GM19463 (cell line): ENCODE data around the gene FHAD1.
"Not testable (repeated sequence)": the region's sequence is repeated elsewhere in the genome, so short reads cannot be mapped to it uniquely, and the experiment has no call there.

Experiments used
- ATAC-seq: cut with Tn5 transposase; IDR thresholded peaks from one replicate; pipeline ENCODE4 v1.9.1; 2021; ENCODE audit warnings: mild to moderate bottlenecking, moderate library complexity; ENCODE audit not compliant: unreplicated experiment

The FHAD1 gene

DNA sequence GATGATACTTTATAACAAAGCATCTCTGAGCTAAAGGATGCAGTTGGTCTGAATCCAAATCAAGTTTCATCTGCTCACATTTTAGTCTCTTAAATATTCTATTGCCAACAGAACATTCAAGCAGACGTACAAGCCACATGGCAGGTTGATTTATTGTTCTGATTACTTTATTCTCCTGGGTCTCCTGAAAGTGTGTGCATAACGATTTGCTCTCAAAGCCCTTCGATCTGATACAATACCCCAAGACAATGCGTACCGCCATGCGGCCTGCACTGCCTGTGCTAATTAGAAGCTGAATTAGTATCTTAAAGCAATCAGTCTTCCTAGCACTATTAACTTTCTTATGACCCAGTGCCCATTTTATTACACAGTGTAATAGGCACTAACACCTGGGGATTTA, 56.9 kb downstream of the FHAD1 start:
- no peak for ATAC-seq

DNA sequence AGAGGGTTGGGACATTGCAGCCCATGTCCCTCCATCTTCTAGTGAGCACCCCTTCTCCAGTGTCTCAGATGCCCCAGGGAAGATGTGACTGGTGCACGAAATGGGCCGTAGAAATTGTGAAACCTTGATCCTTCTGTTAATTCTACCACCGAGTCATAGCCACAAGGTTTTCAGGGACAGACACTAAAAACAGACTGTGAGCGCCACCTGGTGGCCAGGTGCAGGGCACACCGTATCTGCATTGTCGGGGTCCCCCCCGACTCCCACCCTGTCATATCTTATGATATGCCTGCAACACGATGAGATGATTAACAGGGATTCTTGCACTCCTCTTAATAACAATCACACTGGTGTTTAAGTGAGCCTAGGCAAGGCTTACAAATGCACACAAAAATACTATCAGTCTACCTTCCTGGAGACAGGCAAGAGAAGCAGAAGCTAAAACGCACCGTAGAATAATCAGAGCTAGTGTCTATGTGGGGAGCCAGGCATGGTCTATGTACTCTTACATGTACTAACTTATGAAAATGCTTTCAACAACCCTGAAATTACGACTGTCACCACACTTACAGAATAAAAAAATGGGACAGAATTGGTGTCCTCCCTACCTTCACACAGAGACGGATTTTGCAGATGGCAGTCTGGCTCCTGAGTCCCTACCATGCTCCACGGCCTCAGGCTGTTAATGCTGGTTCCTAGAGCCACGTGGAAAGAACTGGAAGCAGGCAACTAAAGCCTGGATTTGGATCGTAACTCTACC, 57.9 kb downstream of the FHAD1 start:
- no peak for ATAC-seq

DNA sequence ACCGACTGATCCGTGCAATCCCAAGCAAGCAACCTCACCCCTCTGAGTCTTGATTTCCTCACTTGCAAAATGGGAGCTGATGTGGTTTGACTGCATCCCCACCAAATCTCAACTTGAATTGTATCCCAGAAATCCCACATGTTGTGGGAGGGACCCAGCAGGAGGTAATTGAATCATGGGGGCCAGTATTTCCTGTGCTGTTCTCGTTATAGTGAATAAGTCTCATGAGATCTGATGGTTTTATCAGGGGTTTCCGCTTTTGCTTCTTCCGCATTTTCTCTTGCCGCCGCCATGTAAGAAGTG, 58.4 kb downstream of the FHAD1 start:
- ATAC-seq: no peak

DNA sequence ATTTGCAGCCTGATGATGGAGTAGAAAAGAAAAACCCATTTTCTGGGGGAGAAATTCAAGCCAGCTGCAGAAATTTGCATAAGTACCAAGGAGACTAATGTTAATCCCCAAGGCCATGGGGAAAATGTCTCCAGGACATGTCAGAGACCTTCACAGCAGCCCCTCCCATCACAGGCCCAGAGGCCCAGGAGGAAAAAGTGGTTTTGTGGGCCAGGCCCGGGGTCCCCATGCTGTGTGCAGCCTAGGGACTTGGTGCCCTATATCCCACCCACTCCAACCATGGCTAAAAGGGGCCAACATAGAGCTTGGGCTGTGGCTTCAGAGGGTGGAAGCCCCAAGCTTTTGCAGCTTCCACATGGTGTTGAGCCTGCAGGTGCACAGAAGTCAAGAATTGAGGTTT, 59.3 kb downstream of the FHAD1 start:
- ATAC-seq: not testable (repeated sequence)

DNA sequence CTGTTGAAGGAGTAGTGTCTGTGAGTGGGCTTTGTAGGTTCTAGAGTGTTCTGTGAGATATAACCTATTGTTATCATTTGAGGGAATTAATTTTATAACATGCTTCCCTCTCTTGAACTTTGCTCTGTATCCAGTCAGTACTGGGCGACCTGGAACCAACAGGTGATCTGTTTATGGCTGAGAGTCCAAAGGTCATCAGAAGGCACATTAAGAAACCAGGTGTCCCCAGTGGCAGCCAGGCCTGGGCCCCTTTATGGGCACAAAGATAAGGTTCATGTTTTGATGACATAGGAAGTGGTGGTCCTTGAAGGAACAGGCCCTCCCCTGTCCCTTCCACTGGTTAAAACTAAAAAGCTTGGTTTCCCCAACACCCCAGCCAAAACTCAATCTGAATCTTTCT, 61.1 kb downstream of the FHAD1 start:
- no peak for ATAC-seq

DNA sequence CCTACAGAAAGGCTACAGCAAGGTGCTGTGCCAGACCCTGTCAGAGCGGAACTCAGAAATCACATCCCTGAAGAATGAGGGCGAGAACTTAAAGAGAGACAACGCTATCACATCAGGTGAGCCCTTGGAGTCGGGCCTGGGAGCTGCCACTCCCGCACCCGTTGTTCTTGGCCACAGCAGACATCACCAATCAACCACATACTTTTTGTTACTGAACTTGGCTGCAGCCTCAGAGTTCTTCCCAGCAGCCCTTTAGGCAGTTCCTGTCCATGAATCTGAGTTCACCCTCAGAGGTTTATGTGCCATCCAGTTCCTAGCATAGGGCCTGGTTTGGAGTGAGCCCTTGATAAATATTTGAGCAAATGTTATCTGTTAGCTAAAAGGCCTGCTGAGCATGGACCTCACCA, 61.6 kb downstream of the FHAD1 start:
- no peak for ATAC-seq

DNA sequence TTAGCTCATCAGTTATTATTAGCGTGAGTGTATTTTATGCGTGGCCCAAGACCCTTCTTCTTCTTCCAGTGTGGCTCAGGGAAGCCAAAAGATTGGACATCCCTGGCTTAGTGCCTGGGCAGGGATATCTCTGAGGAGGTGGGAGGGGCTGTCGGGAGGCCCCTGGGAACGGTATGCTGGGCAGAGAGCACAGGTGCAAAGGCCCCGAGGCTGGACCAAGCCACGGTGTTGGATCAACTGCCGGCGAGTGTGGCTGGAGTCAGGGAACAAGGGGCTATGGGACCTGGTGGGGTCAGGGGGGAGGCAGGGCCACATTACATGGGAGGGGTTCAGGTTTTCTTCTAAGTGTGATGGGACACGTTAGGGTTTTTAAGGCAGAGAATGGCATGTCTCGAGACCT, 62.7 kb downstream of the FHAD1 start:
- ATAC-seq: no peak

DNA sequence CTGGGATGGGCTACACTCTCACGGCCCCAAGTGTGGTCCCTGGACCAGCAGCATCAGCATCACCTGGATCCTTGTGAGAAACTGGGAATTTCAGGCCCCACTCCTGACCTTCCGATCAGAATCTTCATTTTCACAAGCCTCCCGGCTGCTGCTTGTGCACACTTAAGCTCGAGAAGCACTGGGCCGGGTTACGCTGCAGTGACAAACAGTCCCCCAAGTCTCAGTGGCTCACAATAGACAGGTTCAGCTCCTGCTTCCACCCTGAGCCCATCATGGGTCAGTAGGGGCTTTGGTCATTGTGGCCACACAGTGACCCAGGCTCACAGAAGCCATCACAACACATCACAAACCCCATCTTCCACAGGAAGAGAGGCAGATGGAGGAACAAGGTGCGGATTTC, 63.5 kb downstream of the FHAD1 start:
- ATAC-seq: no peak

DNA sequence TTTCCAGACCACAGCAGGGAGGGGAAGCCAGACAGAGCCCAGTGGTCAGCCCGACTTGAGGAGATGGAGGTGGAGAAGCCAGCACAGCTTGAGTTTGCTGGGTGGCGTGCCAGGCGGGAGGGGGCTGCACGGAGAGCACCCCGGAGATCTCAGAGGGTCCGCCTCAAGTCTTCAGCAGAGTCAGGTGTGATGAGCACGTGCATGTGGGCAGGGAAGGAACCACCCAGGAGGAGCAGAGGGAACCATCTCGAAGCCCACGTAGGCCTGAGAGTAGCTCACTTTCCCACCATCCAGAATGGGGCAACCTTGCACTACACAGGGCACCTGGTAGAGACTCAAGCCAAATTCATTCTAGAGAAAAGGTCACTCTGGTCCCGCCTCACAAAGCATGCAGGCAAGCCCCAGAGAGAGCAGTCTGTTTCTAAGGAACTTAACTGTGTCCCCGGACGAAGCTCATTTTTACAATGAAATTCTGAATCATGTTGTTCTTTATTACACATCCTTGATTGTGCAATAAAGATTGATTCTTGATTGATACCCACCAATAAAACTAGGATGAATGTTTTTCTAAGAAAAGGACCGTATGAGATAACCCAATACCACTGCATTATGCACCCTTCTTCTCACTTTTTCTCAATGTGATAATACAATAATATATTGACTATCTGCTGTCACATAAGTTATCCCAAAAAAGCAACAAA, 64.2 kb downstream of the FHAD1 start:
- ATAC-seq: no peak

DNA sequence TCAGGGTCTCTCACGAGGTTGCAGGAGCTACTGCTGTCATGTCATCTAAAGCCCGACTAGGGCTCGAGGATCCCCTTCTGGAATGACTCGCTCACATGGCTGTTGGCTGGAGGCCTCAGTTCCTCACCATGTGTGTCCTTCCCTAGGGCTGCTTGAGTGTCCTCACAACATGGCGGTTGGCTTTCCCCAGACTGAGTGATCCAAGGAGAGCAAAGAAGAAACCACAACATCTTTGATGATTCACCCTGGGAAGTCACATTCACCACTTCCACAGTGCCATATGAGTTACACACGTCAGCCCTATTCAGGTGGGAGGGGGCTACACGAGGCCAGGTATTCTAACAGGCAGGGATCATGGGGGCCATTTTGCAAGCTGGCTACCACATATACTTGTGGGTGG, 64.9 kb downstream of the FHAD1 start:
- ATAC-seq: no peak

DNA sequence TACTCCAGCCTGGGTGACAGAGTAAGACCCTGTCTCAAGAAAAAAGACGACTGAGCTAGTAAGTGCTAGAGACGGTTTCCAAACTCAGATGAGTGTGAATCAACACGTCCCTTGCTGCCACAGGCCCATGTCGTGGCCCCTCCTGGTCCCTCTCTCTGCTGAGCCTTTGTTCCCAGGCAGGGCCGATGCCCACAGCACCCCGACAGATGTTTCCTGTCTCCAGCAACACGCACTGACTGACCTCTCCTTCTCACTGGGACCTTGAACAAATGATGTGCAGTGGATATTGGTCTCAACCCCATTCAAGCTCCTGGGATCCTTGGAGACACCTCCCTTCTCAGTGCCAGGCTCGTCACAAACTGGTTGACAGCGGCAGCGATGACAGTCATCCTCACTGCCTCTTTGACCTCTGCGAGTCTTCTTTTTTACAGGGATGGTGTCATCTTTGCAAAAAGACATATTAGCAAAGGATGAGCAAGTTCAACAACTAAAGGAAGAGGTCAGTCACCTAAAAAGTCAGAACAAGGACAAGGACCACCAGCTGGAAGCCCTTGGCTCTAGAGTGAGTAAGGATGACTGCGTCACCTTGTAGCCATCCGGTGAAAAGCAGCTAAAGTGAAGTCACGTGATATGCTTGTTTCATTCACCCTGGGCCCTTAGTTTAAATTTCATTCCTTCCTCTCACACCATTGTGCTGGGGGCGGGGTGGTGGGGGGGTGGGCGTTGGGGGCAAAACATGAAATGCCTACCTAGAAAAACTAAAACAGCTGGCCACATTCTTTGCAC, 65.8 kb downstream of the FHAD1 start:
- no peak for ATAC-seq

DNA sequence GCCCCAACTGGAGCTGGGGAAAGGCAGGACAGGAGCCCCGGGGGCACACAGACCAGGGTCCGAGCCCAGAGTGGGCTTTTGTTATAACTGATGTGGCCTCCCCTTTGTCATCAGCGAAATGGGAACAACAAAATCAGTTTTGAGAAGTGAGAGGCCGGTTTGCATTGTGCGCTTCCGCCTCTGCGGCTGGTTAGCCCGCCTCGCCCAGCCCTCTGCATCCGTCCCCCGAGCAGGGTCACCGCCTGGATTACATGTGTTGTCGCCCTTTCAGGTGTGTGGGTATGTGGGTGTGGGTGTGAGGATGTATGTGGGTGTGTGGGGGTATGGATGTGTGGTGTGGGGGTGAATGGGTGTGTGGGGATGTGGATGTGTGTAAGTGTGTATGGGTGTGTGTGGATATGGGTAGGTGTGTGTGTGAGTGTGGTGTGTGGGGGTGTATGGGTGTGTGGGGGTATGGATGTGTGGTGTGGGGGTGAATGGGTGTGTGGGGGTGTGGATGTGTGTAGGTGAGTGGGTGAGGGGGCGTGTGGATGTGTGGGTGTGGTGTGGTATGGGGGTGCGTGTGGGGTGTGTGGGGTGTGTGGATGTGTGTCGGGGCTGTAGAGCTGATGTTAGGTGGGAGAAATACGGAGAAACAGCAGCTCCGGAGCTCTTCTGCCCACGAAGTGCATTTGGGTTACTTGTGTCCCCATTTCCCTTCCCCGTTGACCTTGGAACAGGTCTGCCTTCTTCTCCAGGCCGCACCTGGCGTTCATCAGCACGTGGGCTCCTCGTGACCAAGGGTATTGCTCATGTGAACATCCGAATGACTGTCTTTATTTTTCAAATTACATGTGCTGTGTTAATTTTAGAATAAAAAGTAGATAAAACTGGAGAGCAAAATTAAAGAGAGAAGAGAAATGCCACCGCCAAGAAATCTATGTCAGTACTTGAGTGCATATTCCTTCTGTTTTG, 67.6 kb downstream of the FHAD1 start:
- ATAC-seq: no peak

DNA sequence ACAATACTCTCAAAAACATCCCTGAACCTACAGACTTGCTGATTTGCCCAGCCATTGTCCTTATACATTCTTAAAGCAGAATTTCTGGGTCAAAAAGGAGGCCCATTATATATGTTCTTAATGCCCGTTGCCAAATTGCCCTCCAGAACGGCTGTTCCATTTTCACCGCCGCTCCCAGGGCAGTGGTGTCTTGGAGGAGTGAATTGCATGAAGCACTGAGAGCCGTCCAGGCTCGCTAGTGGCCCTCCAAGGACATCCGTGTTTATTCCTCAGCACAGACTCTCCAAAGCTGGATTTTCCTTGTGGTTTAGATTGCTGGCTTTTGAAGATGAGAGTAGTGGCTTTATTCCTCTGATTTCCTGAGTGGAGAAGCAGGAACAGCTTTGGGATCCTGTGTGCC, 68.8 kb downstream of the FHAD1 start:
- no peak for ATAC-seq

DNA sequence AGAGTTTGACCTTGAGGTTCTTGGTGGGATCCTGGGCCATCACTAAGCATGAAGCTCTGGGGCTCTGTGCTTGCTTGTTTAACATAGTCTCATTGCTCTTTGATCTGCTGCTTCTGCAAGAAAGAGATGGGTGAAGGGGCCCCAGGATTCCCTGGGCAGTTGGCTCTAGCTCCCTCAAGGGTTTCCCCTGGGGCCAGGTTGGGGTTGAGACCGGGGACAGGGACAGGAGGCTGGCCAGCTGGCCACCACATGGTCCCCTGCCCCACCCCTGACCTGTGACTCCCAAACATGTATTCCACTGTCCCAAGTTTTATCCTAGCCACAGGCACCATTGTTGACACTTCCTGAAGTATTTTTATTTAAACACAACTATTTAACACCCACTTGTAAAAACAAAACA, 69.5 kb downstream of the FHAD1 start:
- ATAC-seq: no peak

DNA sequence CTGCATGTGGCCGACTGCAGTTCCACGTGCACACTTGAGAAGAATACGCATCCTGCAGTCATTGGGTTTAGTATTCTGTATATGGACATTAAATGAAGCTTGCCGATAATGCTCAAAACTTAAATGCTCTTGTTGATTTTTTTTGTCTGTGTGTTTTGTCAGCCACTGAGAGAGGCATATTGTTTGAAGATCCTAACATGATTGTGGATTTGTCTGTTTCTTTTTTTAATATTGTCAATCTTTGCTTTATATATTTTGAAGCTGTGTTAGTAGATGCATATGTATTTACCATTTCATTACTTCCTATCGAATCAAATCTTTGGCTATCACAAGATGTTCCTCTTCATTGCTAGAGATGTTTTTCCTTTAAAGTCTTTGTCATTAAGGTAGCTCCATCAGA, 73.2 kb downstream of the FHAD1 start:
- ATAC-seq: no peak

DNA sequence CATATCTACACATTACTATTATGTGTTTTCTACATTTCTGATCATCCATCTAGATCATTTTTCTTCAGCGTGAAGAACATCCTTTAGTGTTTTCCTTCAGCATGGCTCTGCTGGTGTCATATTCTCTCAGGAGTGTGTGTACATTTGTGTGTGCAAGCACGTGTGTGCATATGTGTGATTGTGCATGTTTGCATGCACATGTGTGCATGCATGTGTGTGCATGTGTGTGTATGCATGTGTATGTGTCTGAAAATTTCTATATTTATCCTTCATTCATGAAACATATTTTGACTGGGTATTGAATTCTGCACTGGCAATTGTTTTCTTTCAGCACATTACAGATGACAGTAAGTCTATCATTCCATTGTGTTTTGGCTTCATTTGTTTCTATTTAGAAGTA, 74.6 kb downstream of the FHAD1 start:
- no peak for ATAC-seq

DNA sequence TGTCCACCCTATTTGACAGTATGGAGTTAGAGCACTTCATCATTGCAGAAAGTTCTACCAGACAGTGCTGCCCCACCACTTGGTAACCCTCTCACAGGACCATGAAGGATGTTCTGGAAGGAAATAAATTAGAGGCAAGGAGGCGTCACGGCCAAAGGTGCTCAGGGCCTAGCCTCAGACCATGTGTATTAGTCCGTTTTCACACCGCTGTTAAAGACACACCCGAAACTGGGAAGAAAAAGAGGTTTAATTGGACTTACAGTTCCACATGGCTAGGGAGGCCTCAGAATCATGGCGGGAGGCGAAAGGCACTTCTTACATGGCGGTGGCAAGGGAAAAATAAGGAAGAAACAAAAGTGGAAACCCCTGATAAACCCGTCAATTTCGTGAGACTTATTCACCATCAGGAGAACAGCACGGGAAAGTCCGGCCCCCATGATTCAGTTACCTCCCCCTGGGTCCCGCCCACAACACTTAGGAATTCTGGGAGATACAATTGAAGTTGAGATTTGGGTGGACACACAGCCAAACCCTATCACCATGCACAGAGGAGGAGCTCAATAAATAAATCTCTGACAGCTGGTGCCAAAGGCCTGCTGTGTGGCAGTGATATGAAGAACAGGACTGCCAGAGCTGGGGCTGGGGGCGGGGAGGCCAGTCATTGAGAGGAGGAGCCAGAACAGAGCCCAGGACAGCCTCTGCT, 75.8 kb downstream of the FHAD1 start:
- no peak for ATAC-seq

DNA sequence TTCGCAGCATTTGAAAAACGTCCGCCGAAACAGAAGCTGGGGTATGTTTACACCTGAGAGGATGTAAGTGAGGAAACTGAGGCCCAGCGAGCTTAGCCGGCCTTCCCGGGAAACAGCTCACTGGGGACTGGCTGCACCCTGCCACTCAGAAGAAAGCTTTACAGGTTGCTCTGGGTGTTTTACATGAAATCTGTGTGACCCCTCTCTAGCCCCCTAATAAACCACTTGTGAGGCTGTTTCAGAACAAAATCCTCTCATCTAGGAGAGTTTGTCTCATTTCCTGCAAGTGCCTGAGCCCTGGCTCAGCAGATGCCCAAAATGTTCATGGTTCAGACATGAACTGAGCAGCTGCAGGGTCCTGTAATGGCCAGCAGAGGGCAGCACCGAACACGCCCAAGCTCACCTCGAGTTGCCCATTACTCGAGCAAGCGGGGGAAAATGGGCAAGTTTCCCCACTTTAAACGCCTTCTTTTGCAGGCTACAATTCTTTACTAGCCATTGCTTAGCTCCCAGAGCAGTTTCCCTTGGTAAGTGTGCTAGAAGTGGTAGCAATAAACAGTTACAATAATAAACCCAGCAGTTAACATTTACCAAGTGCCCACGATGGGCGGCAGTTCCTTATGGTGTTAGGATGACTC, 76.4 kb downstream of the FHAD1 start:
- ATAC-seq: no peak

DNA sequence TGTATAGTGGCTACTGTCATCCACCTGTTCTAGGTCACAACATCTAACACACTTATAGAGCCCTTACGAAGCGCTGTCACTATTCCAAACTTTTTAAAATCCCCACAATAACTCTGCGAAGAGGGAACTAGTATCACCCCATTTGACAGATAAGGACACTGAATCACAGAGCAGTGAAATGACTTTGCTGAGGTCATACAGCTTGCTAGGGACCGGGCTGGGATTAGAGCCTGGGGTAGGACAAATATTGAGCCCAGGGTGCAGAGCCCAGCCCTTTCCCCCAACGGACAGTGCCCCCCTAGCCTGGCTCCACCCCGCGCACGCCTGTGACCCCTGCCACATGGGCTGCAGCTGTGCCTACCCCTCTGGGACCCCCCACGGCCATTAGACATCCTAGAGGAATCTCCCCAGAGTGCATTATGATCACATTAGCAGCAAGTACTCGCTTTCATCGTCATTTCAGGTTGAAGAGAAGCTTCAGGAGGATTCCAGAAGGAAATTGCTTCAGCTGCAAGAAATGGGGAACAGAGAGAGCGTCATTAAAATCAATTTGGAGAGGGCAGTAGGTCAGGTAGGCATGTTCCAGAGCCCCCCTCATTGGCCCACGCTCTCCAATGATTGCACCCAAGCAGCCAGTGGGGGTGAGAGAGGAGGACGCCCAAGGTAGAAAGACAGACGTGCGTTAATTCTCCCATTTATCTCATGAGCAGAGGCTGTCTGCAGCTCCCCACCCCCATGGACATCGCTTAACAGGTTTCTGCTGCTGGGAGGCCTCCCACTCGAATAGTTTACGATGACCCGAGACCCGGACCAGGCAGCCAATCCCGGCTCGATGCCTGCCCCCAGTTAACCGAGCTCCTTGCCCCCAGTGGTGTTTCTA, 77.2 kb downstream of the FHAD1 start:
- ATAC-seq: no peak
